K562 (cell line): ENCODE measurements around the gene SANBR. TPM values are rescaled to one million over a fixed set of nuclear protein-coding genes. Genes with fewer than 3 reads are reported as not detected.

Experiments used
- CBX5 ChIP-seq: IDR thresholded peaks from 2 replicates; pipeline ENCODE4 v1.6.1; 2014; ENCODE audit warnings: low read depth, borderline replicate concordance
- CUX1 ChIP-seq: fragments of 200-800 bp; sonication (Bioruptor generic); IDR thresholded peaks from 2 replicates; pipeline ENCODE4 v1.6.1; 2016; ENCODE audit warnings: missing genetic modification characterization, missing compliant biosample characterization
- GABPB1 ChIP-seq: sonication (generic); formaldehyde crosslinking; IDR thresholded peaks from 2 replicates; pipeline ENCODE4 v1.8.0; 2022; ENCODE audit warnings: mild to moderate bottlenecking, missing genetic modification reagents
- MAFK ChIP-seq: IDR thresholded peaks from 2 replicates; pipeline ENCODE4 v1.6.1; 2011; ENCODE audit warnings: low read length, improper control_type of control experiment
- MAZ ChIP-seq, 2 experiments: fragments of 450-650 bp in 1 of 2; sonication (generic) in 1 of 2; formaldehyde crosslinking; IDR thresholded peaks in 1 of 2; conservative IDR thresholded peaks in 1 of 2; 2 replicates each; pipeline versions ENCODE4 v1.4.0 to v1.5.0; 2020; ENCODE audit warnings: mild to moderate bottlenecking in 1 of 2, missing genetic modification reagents in 1 of 2
- MCM3 ChIP-seq: fragments of 450-650 bp; IDR thresholded peaks from 2 replicates; pipeline ENCODE4 v1.6.1; 2016
- PHF21A ChIP-seq: fragments of 450-650 bp; IDR thresholded peaks from 2 replicates; pipeline ENCODE4 v1.6.1; 2017; ENCODE audit warnings: low read depth, borderline replicate concordance
- PPARD ChIP-seq: fragments of 250-450 bp; sonication (Bioruptor Pico); IDR thresholded peaks from 2 replicates; pipeline ENCODE4 v1.8.0; 2022; ENCODE audit warnings: inconsistent platforms, mild to moderate bottlenecking, moderate library complexity
- PRDM10 ChIP-seq: fragments of 450-650 bp; IDR thresholded peaks from 2 replicates; pipeline ENCODE4 v1.6.1; 2018; ENCODE audit not compliant: partially characterized antibody
- RAD51 ChIP-seq: fragments of 450-650 bp; IDR thresholded peaks from 2 replicates; pipeline ENCODE4 v1.7.1; 2016; ENCODE audit warnings: low read depth, mild to moderate bottlenecking, borderline replicate concordance
- SNAPC5 ChIP-seq: fragments of 250-450 bp; sonication (Bioruptor Pico); IDR thresholded peaks from 2 replicates; pipeline ENCODE4 v1.8.0; 2021; ENCODE audit warnings: moderate library complexity, mild to moderate bottlenecking, inconsistent platforms
- THRB ChIP-seq: fragments of 450-650 bp; formaldehyde crosslinking; conservative IDR thresholded peaks from 2 replicates; pipeline ENCODE4 v1.4.0; 2022; ENCODE audit warnings: mild to moderate bottlenecking, missing genetic modification characterization
- YY1 ChIP-seq, 3 experiments: IDR thresholded peaks; 2 replicates each; pipeline ENCODE4 v1.6.1; 2011; ENCODE audit warnings: low read length in 2 of 3, mild to moderate bottlenecking in 2 of 3, moderate library complexity in 2 of 3, borderline replicate concordance in 1 of 3, control low read depth in 1 of 3, low read depth in 1 of 3; ENCODE audit not compliant: insufficient read depth in 3 of 3, insufficient replicate concordance in 2 of 3, control insufficient read depth in 1 of 3, insufficient read length in 1 of 3; ENCODE audit errors: extremely low read depth in 1 of 3
- ZNF146 ChIP-seq: IDR thresholded peaks from one replicate; pipeline ENCODE4 v1.6.1; 2018; ENCODE audit warnings: missing compliant biosample characterization; ENCODE audit not compliant: unreplicated experiment
- ZNF436 ChIP-seq: fragments of 250-450, 450-650 bp; sonication (Bioruptor Pico); formaldehyde crosslinking; IDR thresholded peaks from 2 replicates; pipeline ENCODE4 v1.7.0; 2020; ENCODE audit warnings: mild to moderate bottlenecking
- polyA plus RNA-seq, 8 experiments: library from polyadenylated mRNA; depleted of rRNA in 4 of 8; stranded (reverse) in 5 of 8; unstranded in 3 of 8; fragments of >200 nt; fragmentation: Nextera tagmentation in 2 of 8; fragmentation: Illumina TruSeq in 1 of 8; extraction: Ambion mirVana in 2 of 8; extraction: Trizol in 1 of 8; gene quantifications; 2 replicates each; pipeline versions ENCODE4 v1.2.1 to v1.2.3, GENCODE V29; 2011 to 2014; ENCODE audit warnings: inconsistent platforms in 1 of 8, missing spikeins in 1 of 8
- total RNA-seq, 7 experiments: library from RNA; depleted of rRNA in 6 of 7; stranded (reverse); fragments of >200 nt in 6 of 7; fragmentation: Illumina TruSeq in 2 of 7; extraction: Trizol in 2 of 7; gene quantifications; 2 replicates each; pipeline versions ENCODE4 v1.2.1 to v1.2.3, GENCODE V29; 2011 to 2021; ENCODE audit warnings: low replicate concordance in 1 of 7

The SANBR gene
- total and polyA plus RNA-seq, 9 of the 15 experiments (the other 6 are each of a cell fraction or from before 2014, with no cell fraction given), result 1.5 to 7.7 (median 6.2) TPM

- no peak for TF ChIP-seq THRB (CRISPR knock-in tag)
- 0 out of 4 replicates have a peak, but pooled peaks of 1 of the 2 experiments have one; percentile 12 for TF ChIP-seq MAZ (CRISPR knock-in tag; conservative IDR thresholded peaks at IDR 0.05 in 1 of 2, IDR thresholded peaks at IDR 0.05 in 1 of 2)
- no peak for TF ChIP-seq MCM3
- TF ChIP-seq PPARD (CRISPR knock-in tag), result no peak
- TF ChIP-seq ZNF436, result no peak
- no peak for TF ChIP-seq SNAPC5 (CRISPR knock-in tag)
- TF ChIP-seq PRDM10, result peak; percentile 76
- 0 out of 2 replicates have a peak, but pooled peaks have one; percentile 1 for TF ChIP-seq MAFK
- no peak for TF ChIP-seq CBX5
- TF ChIP-seq RAD51, result no peak; the same call in 1 of the 2 replicates
- TF ChIP-seq YY1 (IDR thresholded peaks at IDR 0.05; ENCODE audit: borderline replicate concordance in 1 of 3, control insufficient read depth in 1 of 3, extremely low read depth in 1 of 3, insufficient read depth in 3 of 3, insufficient read length in 1 of 3, insufficient replicate concordance in 2 of 3, low read depth in 1 of 3, low read length in 2 of 3), result peak; percentile 26 to 84 (median 72)
- peak; percentile 57; the same call in 1 of the 2 replicates for TF ChIP-seq PHF21A
- TF ChIP-seq CUX1 (CRISPR knock-in tag), result 0 out of 2 replicates have a peak, but pooled peaks have one; percentile 30
- no peak for TF ChIP-seq ZNF146 (CRISPR knock-in tag)
- no peak; the same call in 1 of the 2 replicates for TF ChIP-seq GABPB1 (CRISPR knock-in tag)
These were observed 47.9 kb upstream of the SANBR start, which contains the start of the genes PEX13 and PUS10 (continued) for GRCh38 chr2:61017556-61018317.
